ENCODE data around the gene PARD6A.
"Not testable (repeated sequence)": the region's sequence is repeated elsewhere in the genome, so short reads cannot be mapped to it uniquely, and the experiment has no call there.

GRCh38 chr16:67693517-67694285, 32.9 kb downstream of the PARD6A start:
- TF ChIP-seq CTCF (optimal IDR thresholded peaks at IDR 0.05 in 1 of 3, IDR thresholded peaks at IDR 0.05 in 1 of 3, conservative IDR thresholded peaks at IDR 0.05 in 1 of 3; ENCODE audit: extremely low read depth in 1 of 3, insufficient read depth in 2 of 3, low read length in 3 of 3); EZH2 (IDR thresholded peaks at IDR 0.05; ENCODE audit: low read length): not testable (repeated sequence)

All from keratinocyte (primary cell).